Fibroblast of pulmonary artery (primary cell): ENCODE data around the gene CHST15.

Experiments
- DNase-seq: peaks from one replicate; pipeline ENCODE4 v3.0.0-alpha.2; 2010; ENCODE audit warnings: low read depth
- H3K4me3 ChIP-seq: replicated peaks from 2 replicates; pipeline ENCODE4 v1.5.1; 2011; ENCODE audit warnings: low read depth, mild to moderate bottlenecking, control low read depth, low read length, moderate library complexity
- CTCF ChIP-seq: IDR thresholded peaks from 2 replicates; pipeline ENCODE4 v1.5.1; 2011; ENCODE audit warnings: mild to moderate bottlenecking, control low read depth, low read length, inconsistent platforms; ENCODE audit errors: missing control alignments

The CHST15 gene

GRCh38 chr10:124010024-124010423 is 83.4 kb downstream of the CHST15 start:
- no peak overlapping the region for H3K4me3 ChIP-seq
- TF ChIP-seq CTCF = no peak
- no peak for DNase-seq

- TF ChIP-seq CTCF = no peak
- DNase-seq = no peak
- no peak overlapping the region for H3K4me3 ChIP-seq
Measured at GRCh38 chr10:124009231-124010015, 84.0 kb downstream of the CHST15 start.

GRCh38 chr10:124008681-124009080 is 84.7 kb downstream of the CHST15 start:
- H3K4me3 ChIP-seq = no peak overlapping the region
- DNase-seq = no peak
- no peak for TF ChIP-seq CTCF

- no peak for DNase-seq
- no peak for TF ChIP-seq CTCF
- H3K4me3 ChIP-seq = no peak overlapping the region
Measured at GRCh38 chr10:124008187-124008586, 85.2 kb downstream of the CHST15 start.

GRCh38 chr10:124007773-124008145 is 85.6 kb downstream of the CHST15 start:
- no peak for TF ChIP-seq CTCF

GRCh38 chr10:124007102-124007772 is 86.2 kb downstream of the CHST15 start:
- no peak overlapping the region for H3K4me3 ChIP-seq
- TF ChIP-seq CTCF = no peak
- DNase-seq = no peak

More at GRCh38 chr10:124007773-124008145, 85.6 kb downstream of the CHST15 start:
- no peak for DNase-seq
- no peak overlapping the region for H3K4me3 ChIP-seq
